ENCODE data around the gene SLC51B.

The SLC51B gene

DNA sequence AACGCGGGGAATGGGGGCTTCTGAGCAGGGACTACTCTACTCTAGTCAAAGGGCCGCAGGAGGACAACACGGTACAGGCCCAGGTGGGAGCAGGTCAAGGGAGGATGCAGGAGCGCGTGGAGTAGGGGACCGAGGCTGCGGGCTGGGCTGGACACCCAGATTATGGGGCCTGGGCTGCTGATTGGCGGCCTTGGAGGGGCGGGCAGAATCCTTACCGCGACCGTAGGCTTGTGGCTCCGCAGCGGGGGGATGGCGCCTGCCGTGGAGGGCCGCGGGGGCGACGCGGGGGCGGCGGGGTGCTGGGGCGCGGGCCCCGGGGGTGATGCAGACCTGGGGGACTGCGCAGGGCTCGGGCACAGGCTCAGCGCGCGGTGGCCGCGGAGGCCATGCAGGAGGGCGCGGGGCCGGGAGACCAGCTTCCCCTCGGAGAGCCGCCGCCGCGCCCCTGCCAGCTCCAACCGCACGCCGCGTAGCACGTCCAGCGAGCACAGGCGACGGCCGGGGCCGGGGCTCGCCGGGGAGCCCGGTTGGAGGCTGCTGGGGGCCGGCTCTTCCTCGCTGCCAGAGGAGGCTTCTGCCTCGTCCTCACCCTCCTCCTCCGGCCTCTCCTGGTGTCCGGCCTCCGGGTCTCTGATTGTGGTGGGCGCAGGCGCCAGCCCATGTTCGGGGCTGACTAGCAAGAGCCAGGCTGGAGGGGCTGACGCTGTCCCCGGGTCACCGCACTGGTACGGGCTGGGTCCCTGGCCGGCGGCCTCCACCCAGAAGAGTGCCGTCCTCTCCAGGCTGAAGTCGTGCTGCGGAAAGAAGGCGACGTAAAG, 56.9 kb downstream of the SLC51B start:
- no peak for DNase-seq

DNA sequence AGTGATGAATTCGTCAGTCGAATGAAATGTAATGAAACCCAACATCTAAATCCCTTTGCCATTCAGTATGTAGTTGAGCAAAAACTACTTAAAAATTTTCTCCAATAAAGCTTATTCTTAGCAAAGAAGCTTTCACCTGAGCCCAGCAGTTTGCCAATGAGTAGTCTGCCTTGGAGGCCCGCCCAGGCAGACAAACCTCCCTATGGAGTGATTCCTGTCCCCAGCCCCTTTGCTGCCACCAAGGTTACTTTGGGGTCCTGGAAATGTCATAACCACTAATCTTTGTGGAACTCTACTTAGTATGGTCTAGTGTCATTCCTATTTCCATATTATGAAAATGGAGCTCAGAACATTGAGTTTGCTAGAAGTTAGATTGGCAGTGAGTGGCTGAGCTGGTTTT, 57.7 kb downstream of the SLC51B start:
- DNase-seq: no peak

All from NCI-H774 (cell line).